GM21717 (cell line): Measurements from ENCODE around the gene GLDN.
"Not testable (repeated sequence)": the region's sequence is repeated elsewhere in the genome, so short reads cannot be mapped to it uniquely, and the experiment has no call there.

Experiments
- ATAC-seq: cut with Tn5 transposase; IDR thresholded peaks from one replicate; pipeline ENCODE4 v1.9.1; 2021; ENCODE audit warnings: mild to moderate bottlenecking, moderate library complexity; ENCODE audit not compliant: unreplicated experiment

GLDN gene

DNA sequence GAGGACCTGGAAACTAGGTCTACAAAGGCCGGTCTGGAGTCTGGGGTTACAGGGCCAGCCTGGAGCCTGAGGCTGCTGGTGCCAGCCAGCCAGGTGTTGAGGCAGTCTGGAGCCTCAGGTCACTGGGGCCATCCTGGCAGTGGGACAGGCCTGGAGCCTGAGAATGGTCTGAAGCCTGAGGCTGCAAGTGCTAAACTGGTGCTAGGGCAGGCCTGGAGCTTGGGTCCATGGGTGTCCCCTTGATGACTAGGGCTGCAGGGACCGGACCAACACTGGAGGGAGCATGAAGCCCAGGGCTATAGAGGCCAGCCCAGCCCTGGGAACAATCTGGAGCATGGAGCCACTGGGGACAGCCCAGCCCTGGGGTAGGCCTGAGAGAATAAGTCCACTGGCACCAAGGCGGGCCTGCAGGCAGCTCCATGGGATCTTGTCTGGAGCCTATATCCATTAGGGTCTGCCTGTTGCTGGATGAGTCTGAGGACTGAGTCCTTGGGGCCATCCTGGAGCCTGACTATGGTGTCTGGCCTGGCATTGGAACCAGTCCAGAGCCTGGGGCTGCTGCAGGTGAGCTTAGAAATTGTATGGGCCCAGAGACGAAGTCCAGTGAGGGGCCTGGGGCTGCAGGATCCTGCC is 101.9 kb downstream of the GLDN start:
- ATAC-seq: no peak

GRCh38 chr15:51444112-51444511 is 102.7 kb downstream of the GLDN start:
- no peak for ATAC-seq

DNA sequence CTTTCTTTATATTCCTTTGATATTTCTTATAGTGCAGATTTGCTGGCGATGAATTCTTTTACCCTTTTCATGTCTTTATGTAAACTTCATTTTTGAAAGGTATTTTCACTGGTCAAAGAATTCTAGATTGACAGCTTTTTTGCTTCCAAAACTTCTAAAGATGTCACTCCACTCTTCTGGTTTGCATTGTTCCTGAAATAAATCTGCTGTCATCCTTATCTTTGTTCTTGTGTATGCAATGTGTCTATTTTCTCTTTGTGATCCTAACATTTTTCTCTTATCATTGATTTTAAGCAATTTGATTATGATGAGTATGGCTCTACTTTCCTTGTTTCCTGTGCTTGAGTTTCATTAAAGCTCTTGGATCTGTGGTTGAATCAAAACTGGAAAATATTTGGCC is 103.4 kb downstream of the GLDN start:
- ATAC-seq: no peak

DNA sequence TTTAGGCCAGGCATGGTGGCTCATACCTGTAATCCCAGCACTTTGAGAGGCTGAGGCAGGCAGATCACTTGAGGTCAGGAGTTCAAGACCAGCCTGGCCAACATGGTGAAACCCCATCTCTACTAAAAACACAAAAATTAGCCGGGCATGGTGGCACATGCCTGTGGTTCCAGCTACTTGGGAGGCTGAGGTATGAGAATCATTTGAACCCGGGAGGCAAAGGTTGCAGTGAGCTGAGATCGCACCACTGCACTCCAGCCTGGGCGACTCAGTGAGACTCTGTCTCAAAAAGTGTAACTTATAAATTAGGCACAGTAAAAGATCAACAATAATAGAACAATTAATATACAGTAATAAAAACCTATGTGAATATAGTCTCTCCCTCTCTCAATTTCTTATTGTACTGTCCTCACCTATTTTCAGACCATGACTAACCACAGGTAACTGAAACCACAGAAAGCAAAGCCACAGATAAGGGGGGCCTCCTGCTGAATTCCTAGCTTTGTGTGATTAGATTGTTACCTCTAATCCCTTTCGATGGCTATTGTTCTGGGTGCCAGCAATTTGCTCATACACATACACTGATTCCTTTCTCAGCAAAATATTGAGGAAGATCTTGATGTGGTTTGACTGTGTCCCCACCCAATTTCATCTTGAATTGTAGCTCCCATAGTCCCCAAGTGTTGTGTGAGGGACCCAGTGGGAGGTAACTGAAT is 104.7 kb downstream of the GLDN start:
- ATAC-seq: not testable (repeated sequence)

DNA sequence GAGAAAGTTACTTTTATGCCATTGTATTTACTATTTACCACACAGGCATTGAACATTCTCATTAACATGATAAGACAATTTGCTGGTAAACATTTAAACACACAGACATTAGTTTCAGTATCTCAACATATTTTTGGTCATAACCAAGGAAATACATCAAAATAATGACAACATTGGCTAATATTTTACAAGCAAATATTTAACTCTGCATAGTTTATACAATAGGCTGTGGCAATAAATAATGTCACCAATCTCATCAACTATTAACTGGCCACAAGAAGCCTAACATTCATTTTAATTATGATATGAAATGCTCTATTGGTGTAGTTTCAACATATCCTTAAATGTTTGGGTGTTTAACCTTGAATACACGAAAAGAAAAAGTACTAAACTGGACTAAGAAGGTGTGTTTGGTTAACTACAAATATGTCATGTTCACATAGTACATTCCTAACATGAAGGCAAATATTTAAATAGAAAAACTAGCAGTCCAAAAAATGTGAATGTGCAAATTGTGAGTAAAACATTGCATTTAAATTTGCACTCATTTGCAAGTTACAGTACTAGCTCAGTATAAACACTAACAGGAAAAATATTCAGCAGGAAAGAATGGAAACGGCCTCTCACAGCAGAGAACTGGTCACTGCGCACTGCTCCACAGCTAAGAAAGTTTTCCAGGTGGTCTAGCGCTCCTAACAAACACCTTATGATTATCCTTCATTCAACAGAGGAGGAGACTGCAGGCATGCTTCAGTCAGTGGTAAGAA is 106.6 kb downstream of the GLDN start:
- no peak for ATAC-seq

- no peak for ATAC-seq
Observed at GRCh38 chr15:51448622-51449399, 107.4 kb downstream of the GLDN start.

- no peak for ATAC-seq
Observed at GRCh38 chr15:51450001-51450400, 108.5 kb downstream of the GLDN start.
